Keratinocyte (primary cell): ENCODE results near the gene RNF148. TPM values are rescaled to one million over a fixed set of nuclear protein-coding genes. Genes with fewer than 3 reads are reported as not detected.

Experiments used
- DNase-seq: peaks from one replicate; pipeline ENCODE4 v3.0.0-alpha.2; 2011; ENCODE audit warnings: low read depth, missing footprints, low spot score
- FAIRE-seq: peaks from 2 replicates; lab custom pipeline; 2011; peaks lifted over from hg19 to GRCh38; lab: Jason Lieb, UNC
- H2AFZ ChIP-seq: 2 replicates; pipeline ENCODE4 v1.6.0; 2012; ENCODE audit warnings: low read length, control low read depth, inconsistent platforms; ENCODE audit not compliant: control insufficient read depth
- H3K27ac ChIP-seq: 2 replicates; pipeline ENCODE4 v1.5.1; 2011; ENCODE audit warnings: low read length; ENCODE audit not compliant: control insufficient read depth, insufficient read depth
- H3K27me3 ChIP-seq: 3 replicates; pipeline ENCODE4 v1.6.0; 2011; ENCODE audit warnings: low read length; ENCODE audit not compliant: control insufficient read depth, insufficient read depth; ENCODE audit errors: extremely low read depth
- H3K36me3 ChIP-seq, 2 experiments: 2 replicates in 1 of 2; 3 replicates in 1 of 2; pipeline ENCODE4 v1.5.1; 2011; ENCODE audit warnings: low read length in 2 of 2, mild to moderate bottlenecking in 1 of 2; ENCODE audit not compliant: control insufficient read depth in 2 of 2, insufficient read depth in 2 of 2; ENCODE audit errors: extremely low read depth in 1 of 2
- H3K4me1 ChIP-seq: 3 replicates; pipeline ENCODE4 v1.5.1; 2011; ENCODE audit warnings: low read length; ENCODE audit not compliant: control insufficient read depth, insufficient read depth; ENCODE audit errors: extremely low read depth
- H3K4me2 ChIP-seq: 3 replicates; pipeline ENCODE4 v1.6.0; 2011; ENCODE audit warnings: low read depth, low read length; ENCODE audit not compliant: control insufficient read depth, insufficient read depth; ENCODE audit errors: extremely low read depth
- H3K4me3 ChIP-seq, 3 experiments: fragments of 200-600 bp in 1 of 3; sonication (generic) in 1 of 3; 2 replicates in 2 of 3; 3 replicates in 1 of 3; pipeline ENCODE4 v1.5.1; 2011 to 2016; ENCODE audit warnings: low read length in 3 of 3, mild to moderate bottlenecking in 3 of 3, control low read depth in 2 of 3, inconsistent platforms in 1 of 3, low read depth in 1 of 3, mixed read lengths in 1 of 3, mixed run types in 1 of 3, moderate library complexity in 1 of 3; ENCODE audit not compliant: control insufficient read depth in 2 of 3, insufficient read depth in 2 of 3; ENCODE audit errors: extremely low read depth in 1 of 3
- H3K79me2 ChIP-seq: 2 replicates; pipeline ENCODE4 v1.6.0; 2012; ENCODE audit warnings: low read length; ENCODE audit not compliant: control insufficient read depth, insufficient read depth
- H3K9ac ChIP-seq: 3 replicates; pipeline ENCODE4 v1.6.0; 2011; ENCODE audit warnings: low read length; ENCODE audit not compliant: control insufficient read depth, insufficient read depth; ENCODE audit errors: extremely low read depth
- H3K9me1 ChIP-seq: 3 replicates; pipeline ENCODE4 v1.6.0; 2011; ENCODE audit warnings: low read length; ENCODE audit not compliant: control insufficient read depth, insufficient read depth; ENCODE audit errors: extremely low read depth
- H3K9me3 ChIP-seq: 2 replicates; pipeline ENCODE4 v1.5.1; 2012; ENCODE audit warnings: low read depth, low read length; ENCODE audit not compliant: control insufficient read depth
- H4K20me1 ChIP-seq: 3 replicates; pipeline ENCODE4 v1.6.0; 2011; ENCODE audit warnings: low read length; ENCODE audit not compliant: control insufficient read depth, insufficient read depth; ENCODE audit errors: extremely low read depth
- EZH2 ChIP-seq: IDR thresholded peaks from one replicate; pipeline ENCODE4 v1.6.1; 2012; ENCODE audit warnings: inconsistent platforms, mild to moderate bottlenecking, low read length, moderate library complexity
- dilution Hi-C: fragments of 300-500 bp; cut with MboI; formaldehyde crosslinking; loops from one replicate; pipeline ENCODE4 v1.7.0; 2020; ENCODE audit warnings: low sequenced_read_pairs; ENCODE audit not compliant: extremely low pct_ligation_motif_present
- polyA plus RNA-seq, 5 experiments: library from polyadenylated mRNA; depleted of rRNA in 3 of 5; stranded (reverse) in 3 of 5; stranded (forward) in 1 of 5; unstranded in 1 of 5; fragments of >200 nt; gene quantifications; 1 replicate in 1 of 5; 2 replicates in 3 of 5; 3 replicates in 1 of 5; pipeline versions ENCODE4 v1.2.1 to v1.2.3, GENCODE V29; 2011 to 2012; ENCODE audit warnings: missing spikeins in 2 of 5, low read depth in 1 of 5, low replicate concordance in 1 of 5
- TF ChIP-seq, protein P1 (sequence below), 3 experiments: IDR thresholded peaks in 1 of 3; conservative IDR thresholded peaks in 1 of 3; optimal IDR thresholded peaks in 1 of 3; 2 replicates in 2 of 3; 3 replicates in 1 of 3; pipeline versions ENCODE3 to v1.5.1; 2011; ENCODE audit warnings: low read length in 3 of 3, mild to moderate bottlenecking in 3 of 3, moderate library complexity in 2 of 3, control low read depth in 1 of 3, inconsistent platforms in 1 of 3; ENCODE audit not compliant: insufficient read depth in 2 of 3; ENCODE audit errors: extremely low read depth in 1 of 3

The RNF148 gene
- polyA plus RNA-seq, 1 donor (not counting 4 experiments of a cell fraction or from before 2014, with no cell fraction given), result not detected

DNA sequence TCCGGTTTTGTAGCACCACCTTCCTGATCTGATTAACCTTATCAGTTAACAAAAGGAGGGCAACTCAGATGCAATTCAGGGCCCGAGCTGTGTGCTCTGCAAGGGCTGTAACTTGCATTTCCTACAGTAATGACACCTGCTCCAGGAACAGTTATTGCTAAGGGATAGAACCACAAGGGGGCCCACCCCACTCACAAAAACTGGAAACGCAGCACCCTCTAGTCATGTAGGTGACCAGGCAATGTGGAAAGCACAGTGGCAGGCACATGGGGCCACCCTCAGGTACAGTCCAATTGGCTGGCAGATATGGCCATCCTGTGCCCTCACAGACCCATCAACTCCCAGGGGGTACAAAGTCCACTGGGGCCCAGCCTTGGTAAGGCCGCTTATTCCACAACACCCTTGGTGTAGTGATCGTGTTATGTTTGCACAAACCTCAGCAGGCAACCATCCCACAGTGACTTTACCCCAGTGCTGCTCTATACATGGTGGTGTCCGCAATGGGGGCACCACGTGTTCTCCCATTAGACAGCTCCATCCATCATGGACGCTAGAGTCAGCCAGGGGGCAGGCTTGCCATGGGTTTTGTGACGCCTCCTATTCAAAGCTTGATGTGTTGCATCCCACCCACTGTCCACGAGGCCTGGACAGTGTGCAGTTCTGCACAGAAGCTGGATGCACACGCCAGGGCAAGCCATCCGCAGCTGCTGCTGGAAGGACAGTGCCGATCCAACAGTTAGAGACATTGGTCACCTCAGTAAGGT lies 13.2 kb downstream of the RNF148 start:
- FAIRE-seq, result no peak
- no peak overlapping the region for H2AFZ ChIP-seq
- no peaks in the 10 kb centered on the region for H3K79me2 ChIP-seq
- H3K36me3 ChIP-seq, result no peaks in the 10 kb centered on the region
- H3K4me1 ChIP-seq, result no peaks in the 10 kb centered on the region
- no peak overlapping the region for H3K9ac ChIP-seq
- H3K9me3 ChIP-seq, result peaks cover 2% of the 10 kb centered on the region
- dilution Hi-C loops, result no loop called here
- TF ChIP-seq, protein P1, sequence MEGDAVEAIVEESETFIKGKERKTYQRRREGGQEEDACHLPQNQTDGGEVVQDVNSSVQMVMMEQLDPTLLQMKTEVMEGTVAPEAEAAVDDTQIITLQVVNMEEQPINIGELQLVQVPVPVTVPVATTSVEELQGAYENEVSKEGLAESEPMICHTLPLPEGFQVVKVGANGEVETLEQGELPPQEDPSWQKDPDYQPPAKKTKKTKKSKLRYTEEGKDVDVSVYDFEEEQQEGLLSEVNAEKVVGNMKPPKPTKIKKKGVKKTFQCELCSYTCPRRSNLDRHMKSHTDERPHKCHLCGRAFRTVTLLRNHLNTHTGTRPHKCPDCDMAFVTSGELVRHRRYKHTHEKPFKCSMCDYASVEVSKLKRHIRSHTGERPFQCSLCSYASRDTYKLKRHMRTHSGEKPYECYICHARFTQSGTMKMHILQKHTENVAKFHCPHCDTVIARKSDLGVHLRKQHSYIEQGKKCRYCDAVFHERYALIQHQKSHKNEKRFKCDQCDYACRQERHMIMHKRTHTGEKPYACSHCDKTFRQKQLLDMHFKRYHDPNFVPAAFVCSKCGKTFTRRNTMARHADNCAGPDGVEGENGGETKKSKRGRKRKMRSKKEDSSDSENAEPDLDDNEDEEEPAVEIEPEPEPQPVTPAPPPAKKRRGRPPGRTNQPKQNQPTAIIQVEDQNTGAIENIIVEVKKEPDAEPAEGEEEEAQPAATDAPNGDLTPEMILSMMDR (optimal IDR thresholded peaks at IDR 0.05 in 1 of 3, IDR thresholded peaks at IDR 0.05 in 1 of 3, conservative IDR thresholded peaks at IDR 0.05 in 1 of 3; ENCODE audit: extremely low read depth in 1 of 3, insufficient read depth in 2 of 3, low read length in 3 of 3), result no peak
- no peak for TF ChIP-seq EZH2
- H3K4me2 ChIP-seq, result no peak overlapping the region
- no peak for DNase-seq
- no peak overlapping the region for H3K4me3 ChIP-seq
- H3K27me3 ChIP-seq, result no peaks in the 10 kb centered on the region
- H3K9me1 ChIP-seq, result no peaks in the 10 kb centered on the region
- no peak overlapping the region for H3K27ac ChIP-seq
- H4K20me1 ChIP-seq, result no peaks in the 10 kb centered on the region

DNA sequence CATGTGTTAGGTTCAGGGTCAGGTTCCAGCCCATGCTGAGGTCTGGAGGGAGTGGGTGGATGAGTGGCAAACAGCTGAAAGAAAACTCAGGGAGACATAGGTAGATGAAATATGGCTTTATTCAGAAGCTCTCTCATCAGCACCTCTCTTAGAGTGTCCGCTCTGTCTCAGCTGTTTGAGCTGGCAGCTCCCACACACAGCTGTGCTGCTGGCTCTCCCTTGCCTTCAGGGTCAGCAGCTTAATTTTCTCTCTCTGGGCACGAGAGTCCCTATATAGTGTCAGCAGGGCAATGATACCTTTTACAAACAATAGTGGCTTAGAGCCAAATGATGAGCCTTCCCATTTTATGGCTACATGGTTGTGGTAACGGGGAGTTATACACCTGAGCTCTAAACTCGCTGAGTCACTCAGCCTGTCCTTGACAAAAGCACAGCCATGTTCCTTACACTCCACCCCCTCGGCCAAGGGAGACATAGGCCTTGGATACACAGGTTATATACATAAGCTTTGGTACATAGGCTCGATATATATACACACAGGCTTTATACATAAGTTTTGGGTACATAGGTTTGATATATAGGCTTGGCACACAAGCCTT lies 14.2 kb downstream of the RNF148 start:
- Histone ChIP-seq H3K79me2 (no peaks in the 10 kb centered on the region), H4K20me1 (no peaks in the 10 kb centered on the region), H3K27ac (no peak overlapping the region), H3K9me1 (no peaks in the 10 kb centered on the region), H3K9me3 (peaks cover 2% of the 10 kb centered on the region), H3K36me3 (no peaks in the 10 kb centered on the region), H2AFZ (no peak overlapping the region), H3K27me3 (no peaks in the 10 kb centered on the region), H3K4me1 (no peaks in the 10 kb centered on the region), H3K9ac (no peak overlapping the region), H3K4me3 (no peak overlapping the region), H3K4me2 (no peak overlapping the region)
- FAIRE-seq, result no peak
- no peak for DNase-seq
- dilution Hi-C loops, result no loop called here
- TF ChIP-seq EZH2, result no peak
- TF ChIP-seq, protein P1 (optimal IDR thresholded peaks at IDR 0.05 in 1 of 3, IDR thresholded peaks at IDR 0.05 in 1 of 3, conservative IDR thresholded peaks at IDR 0.05 in 1 of 3; ENCODE audit: extremely low read depth in 1 of 3, insufficient read depth in 2 of 3, low read length in 3 of 3), result no peak
